ENCODE data around the gene CDK4.

Gene CDK4

GRCh38 chr12:57708296-57708695 is 43.8 kb downstream of the CDK4 start:
- H3K27me3 ChIP-seq (ENCODE audit: control insufficient read depth in 2 of 2, insufficient read depth in 2 of 2, low read length in 2 of 2) = no peaks in the 10 kb centered on the region
- H3K4me1 ChIP-seq (ENCODE audit: control insufficient read depth in 2 of 2, insufficient read depth in 2 of 2, low read length in 2 of 2) = no peaks in the 10 kb centered on the region
- no peak overlapping the region for H3K9ac ChIP-seq (ENCODE audit: low read depth in 1 of 2, low read length in 2 of 2)
- peaks cover 8 to 28% of the 10 kb centered on the region in 2 donors for H3K36me3 ChIP-seq (ENCODE audit: control insufficient read depth in 2 of 2, insufficient read depth in 2 of 2, low read length in 2 of 2)
- H3K9me3 ChIP-seq (ENCODE audit: control insufficient read depth in 2 of 2, low read length in 2 of 2) = peaks cover 0 to 2% of the 10 kb centered on the region in 2 donors
- H3K4me3 ChIP-seq (ENCODE audit: low read length in 2 of 2) = no peak overlapping the region
- no peak overlapping the region for H3K27ac ChIP-seq (ENCODE audit: low read depth in 2 of 2, low read length in 2 of 2)

- Histone ChIP-seq H3K4me1 (ENCODE audit: control insufficient read depth in 2 of 2, insufficient read depth in 2 of 2, low read length in 2 of 2) (no peaks in the 10 kb centered on the region), H3K9ac (ENCODE audit: low read depth in 1 of 2, low read length in 2 of 2) (no peak overlapping the region), H3K27ac (ENCODE audit: low read depth in 2 of 2, low read length in 2 of 2) (no peak overlapping the region), H3K36me3 (ENCODE audit: control insufficient read depth in 2 of 2, insufficient read depth in 2 of 2, low read length in 2 of 2) (peaks cover 8 to 31% of the 10 kb centered on the region in 2 donors), H3K9me3 (ENCODE audit: control insufficient read depth in 2 of 2, low read length in 2 of 2) (peaks cover 0 to 2% of the 10 kb centered on the region in 2 donors), H3K4me3 (ENCODE audit: low read length in 2 of 2) (no peak overlapping the region), H3K27me3 (ENCODE audit: control insufficient read depth in 2 of 2, insufficient read depth in 2 of 2, low read length in 2 of 2) (no peaks in the 10 kb centered on the region)
These were observed 44.9 kb downstream of the CDK4 start for GRCh38 chr12:57707250-57707649.

GRCh38 chr12:57700317-57700716 is 51.8 kb downstream of the CDK4 start:
- H3K9ac ChIP-seq (ENCODE audit: low read depth in 1 of 2, low read length in 2 of 2) = no peak overlapping the region
- no peaks in the 10 kb centered on the region for H3K27me3 ChIP-seq (ENCODE audit: control insufficient read depth in 2 of 2, insufficient read depth in 2 of 2, low read length in 2 of 2)
- no peak overlapping the region for H3K27ac ChIP-seq (ENCODE audit: low read depth in 2 of 2, low read length in 2 of 2)
- no peak overlapping the region for H3K4me3 ChIP-seq (ENCODE audit: low read length in 2 of 2)
- peaks cover 0 to 2% of the 10 kb centered on the region in 2 donors for H3K9me3 ChIP-seq (ENCODE audit: control insufficient read depth in 2 of 2, low read length in 2 of 2)
- H3K36me3 ChIP-seq (ENCODE audit: control insufficient read depth in 2 of 2, insufficient read depth in 2 of 2, low read length in 2 of 2) = peaks cover 37 to 52% of the 10 kb centered on the region in 2 donors
- H3K4me1 ChIP-seq (ENCODE audit: control insufficient read depth in 2 of 2, insufficient read depth in 2 of 2, low read length in 2 of 2) = no peaks in the 10 kb centered on the region

DNA sequence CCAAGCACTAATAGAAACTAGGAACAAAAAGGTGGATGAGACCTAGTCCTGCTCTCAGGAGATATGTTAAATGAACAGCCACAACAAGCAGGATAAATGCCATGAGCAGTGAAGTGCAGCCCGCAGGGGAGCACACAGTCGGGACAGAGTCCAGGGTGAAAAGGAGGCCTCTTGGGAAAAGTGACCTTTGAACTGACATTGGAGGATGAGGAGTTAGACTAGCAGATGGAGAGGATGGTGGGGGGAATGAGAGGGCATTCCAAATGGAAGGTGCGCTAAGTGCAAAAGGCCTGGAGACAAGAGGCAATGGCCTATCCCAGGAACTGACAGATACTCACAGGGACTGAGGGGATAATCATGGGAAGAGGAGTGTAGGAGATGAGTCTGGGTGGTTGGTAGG is 53.7 kb downstream of the CDK4 start:
- Histone ChIP-seq H3K9me3 (ENCODE audit: control insufficient read depth in 2 of 2, low read length in 2 of 2) (no peaks in the 10 kb centered on the region), H3K4me3 (ENCODE audit: low read length in 2 of 2) (no peak overlapping the region), H3K36me3 (ENCODE audit: control insufficient read depth in 2 of 2, insufficient read depth in 2 of 2, low read length in 2 of 2) (peaks cover 36 to 41% of the 10 kb centered on the region in 2 donors), H3K9ac (ENCODE audit: low read depth in 1 of 2, low read length in 2 of 2) (no peak overlapping the region), H3K27me3 (ENCODE audit: control insufficient read depth in 2 of 2, insufficient read depth in 2 of 2, low read length in 2 of 2) (no peaks in the 10 kb centered on the region), H3K4me1 (ENCODE audit: control insufficient read depth in 2 of 2, insufficient read depth in 2 of 2, low read length in 2 of 2) (peaks cover 8 to 9% of the 10 kb centered on the region in 2 donors), H3K27ac (ENCODE audit: low read depth in 2 of 2, low read length in 2 of 2) (no peak overlapping the region)

All from mucosa of rectum (tissue), 2 donors.